Measurements from ENCODE around the gene ELOVL4. TPM values are rescaled to one million over a fixed set of nuclear protein-coding genes. Genes with fewer than 3 reads are reported as not detected.

ELOVL4 gene
- total RNA-seq, 1 donor: 7.6 TPM

DNA sequence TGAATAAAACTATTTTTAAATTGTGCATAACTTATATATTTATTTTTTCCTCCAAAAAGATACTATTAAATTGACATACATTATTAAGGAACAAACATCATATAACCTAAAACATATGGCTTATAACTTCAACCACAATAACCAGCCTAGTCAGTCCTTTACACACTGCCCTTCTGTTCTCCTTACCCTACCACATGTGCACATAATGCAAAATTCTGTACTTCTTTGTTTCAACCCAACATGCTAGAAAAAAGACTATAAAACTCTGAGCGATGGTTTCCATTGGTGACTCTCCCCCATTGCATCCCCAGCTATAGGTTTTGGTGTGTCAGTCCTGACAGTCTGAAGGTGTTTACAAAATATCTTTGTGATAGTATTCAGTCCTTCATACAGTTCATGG lies 42.3 kb upstream of the ELOVL4 start:
- no peak for TF ChIP-seq CTCF (IDR thresholded peaks at IDR 0.05; ENCODE audit: extremely low read depth, low read depth, low read length)
- DNase-seq (ENCODE audit: insufficient read length, low spot score, missing footprints): no peak
- no peaks in the 10 kb centered on the region for H3K4me1 ChIP-seq (ENCODE audit: insufficient read depth, low read length)
- no peaks in the 10 kb centered on the region for H4K20me1 ChIP-seq (ENCODE audit: insufficient read depth, low read length)
- H2AFZ ChIP-seq (ENCODE audit: low read length): no peak overlapping the region
- H3K27ac ChIP-seq (ENCODE audit: low read depth, low read length): no peak overlapping the region
- H3K79me2 ChIP-seq (ENCODE audit: insufficient read depth, low read length): no peaks in the 10 kb centered on the region
- no peaks in the 10 kb centered on the region for H3K36me3 ChIP-seq (ENCODE audit: insufficient read depth, low read length)
- no peaks in the 10 kb centered on the region for H3K9me3 ChIP-seq (ENCODE audit: low read depth, low read length)
- no peak overlapping the region for H3K4me3 ChIP-seq (ENCODE audit: insufficient read depth, low read length)
- H3K27me3 ChIP-seq (ENCODE audit: insufficient read depth, low read length): peaks cover 3% of the 10 kb centered on the region
- H3K4me2 ChIP-seq (ENCODE audit: insufficient read depth, low read length): no peak overlapping the region

GRCh38 chr6:79985128-79985527 lies 37.8 kb upstream of the ELOVL4 start:
- H3K79me2 ChIP-seq (ENCODE audit: insufficient read depth, low read length): no peaks in the 10 kb centered on the region
- H4K20me1 ChIP-seq (ENCODE audit: insufficient read depth, low read length): no peaks in the 10 kb centered on the region
- H3K4me1 ChIP-seq (ENCODE audit: insufficient read depth, low read length): no peaks in the 10 kb centered on the region

DNA sequence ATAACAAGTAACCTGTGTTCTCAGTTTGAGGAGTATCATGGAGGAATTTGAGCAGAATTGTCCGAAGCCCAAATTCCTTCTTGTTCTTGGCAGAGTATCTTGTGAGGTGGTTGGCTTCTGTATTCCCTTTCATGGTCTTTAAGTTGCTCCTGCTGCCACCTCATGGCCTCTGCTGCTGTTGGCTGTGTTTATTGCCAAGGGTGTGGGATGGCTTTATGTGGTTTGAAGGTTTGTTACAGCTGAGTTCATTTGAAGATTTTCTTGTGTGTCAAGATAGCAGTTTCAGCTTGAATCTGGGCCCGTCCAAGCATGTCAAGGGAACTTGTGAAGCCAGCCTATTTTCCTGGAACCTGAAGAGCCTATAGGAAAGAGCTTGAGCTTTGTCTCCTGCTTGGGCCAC lies 36.9 kb upstream of the ELOVL4 start:
- no peak overlapping the region for H2AFZ ChIP-seq (ENCODE audit: low read length)
- H3K36me3 ChIP-seq (ENCODE audit: insufficient read depth, low read length): no peaks in the 10 kb centered on the region
- no peak overlapping the region for H3K4me3 ChIP-seq (ENCODE audit: insufficient read depth, low read length)
- no peaks in the 10 kb centered on the region for H3K79me2 ChIP-seq (ENCODE audit: insufficient read depth, low read length)
- DNase-seq (ENCODE audit: insufficient read length, low spot score, missing footprints): no peak
- H3K9me3 ChIP-seq (ENCODE audit: low read depth, low read length): no peaks in the 10 kb centered on the region
- no peaks in the 10 kb centered on the region for H3K27me3 ChIP-seq (ENCODE audit: insufficient read depth, low read length)
- no peak overlapping the region for H3K4me2 ChIP-seq (ENCODE audit: insufficient read depth, low read length)
- H4K20me1 ChIP-seq (ENCODE audit: insufficient read depth, low read length): no peaks in the 10 kb centered on the region
- no peak overlapping the region for H3K27ac ChIP-seq (ENCODE audit: low read depth, low read length)
- peak; percentile 15 for TF ChIP-seq CTCF (IDR thresholded peaks at IDR 0.05; ENCODE audit: extremely low read depth, low read depth, low read length)
- no peaks in the 10 kb centered on the region for H3K4me1 ChIP-seq (ENCODE audit: insufficient read depth, low read length)

More at GRCh38 chr6:79985128-79985527, 37.8 kb upstream of the ELOVL4 start:
- no peak overlapping the region for H2AFZ ChIP-seq (ENCODE audit: low read length)
- DNase-seq (ENCODE audit: insufficient read length, low spot score, missing footprints): no peak
- no peaks in the 10 kb centered on the region for H3K27me3 ChIP-seq (ENCODE audit: insufficient read depth, low read length)
- no peaks in the 10 kb centered on the region for H3K9me3 ChIP-seq (ENCODE audit: low read depth, low read length)
- no peak overlapping the region for H3K4me2 ChIP-seq (ENCODE audit: insufficient read depth, low read length)
- no peak overlapping the region for H3K4me3 ChIP-seq (ENCODE audit: insufficient read depth, low read length)
- no peak overlapping the region for H3K27ac ChIP-seq (ENCODE audit: low read depth, low read length)
- no peak for TF ChIP-seq CTCF (IDR thresholded peaks at IDR 0.05; ENCODE audit: extremely low read depth, low read depth, low read length)
- no peaks in the 10 kb centered on the region for H3K36me3 ChIP-seq (ENCODE audit: insufficient read depth, low read length)

DNA sequence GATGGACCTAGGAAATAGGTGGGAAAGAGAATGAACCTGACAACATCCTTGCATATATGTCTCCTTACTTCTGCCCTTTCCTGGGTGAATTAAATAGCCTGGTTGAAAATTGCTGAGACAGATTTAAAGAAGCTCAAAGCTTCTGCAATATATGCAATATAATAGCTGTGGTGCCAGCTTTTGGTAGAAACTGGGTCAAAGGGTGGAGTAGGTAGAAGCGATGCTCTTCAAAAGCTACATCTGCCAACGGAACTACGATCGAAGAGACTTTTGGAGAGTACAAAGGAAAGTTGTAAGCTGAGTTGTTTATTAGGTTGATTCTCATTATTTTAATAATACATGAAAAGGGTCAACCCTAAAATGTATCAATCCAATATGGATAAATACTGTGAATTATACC lies 34.3 kb upstream of the ELOVL4 start:
- Histone ChIP-seq H2AFZ (ENCODE audit: low read length) (no peak overlapping the region), H3K27ac (ENCODE audit: low read depth, low read length) (no peak overlapping the region), H3K4me3 (ENCODE audit: insufficient read depth, low read length) (no peak overlapping the region), H4K20me1 (ENCODE audit: insufficient read depth, low read length) (no peaks in the 10 kb centered on the region), H3K4me2 (ENCODE audit: insufficient read depth, low read length) (no peak overlapping the region), H3K9me3 (ENCODE audit: low read depth, low read length) (no peaks in the 10 kb centered on the region), H3K4me1 (ENCODE audit: insufficient read depth, low read length) (no peaks in the 10 kb centered on the region), H3K36me3 (ENCODE audit: insufficient read depth, low read length) (no peaks in the 10 kb centered on the region), H3K79me2 (ENCODE audit: insufficient read depth, low read length) (no peaks in the 10 kb centered on the region), H3K27me3 (ENCODE audit: insufficient read depth, low read length) (no peaks in the 10 kb centered on the region)
- TF ChIP-seq CTCF (IDR thresholded peaks at IDR 0.05; ENCODE audit: extremely low read depth, low read depth, low read length): no peak
- DNase-seq (ENCODE audit: insufficient read length, low spot score, missing footprints): no peak

Measured in osteoblast (primary cell).